ENCODE results near the gene ATP6V1F.

Gene ATP6V1F

DNA sequence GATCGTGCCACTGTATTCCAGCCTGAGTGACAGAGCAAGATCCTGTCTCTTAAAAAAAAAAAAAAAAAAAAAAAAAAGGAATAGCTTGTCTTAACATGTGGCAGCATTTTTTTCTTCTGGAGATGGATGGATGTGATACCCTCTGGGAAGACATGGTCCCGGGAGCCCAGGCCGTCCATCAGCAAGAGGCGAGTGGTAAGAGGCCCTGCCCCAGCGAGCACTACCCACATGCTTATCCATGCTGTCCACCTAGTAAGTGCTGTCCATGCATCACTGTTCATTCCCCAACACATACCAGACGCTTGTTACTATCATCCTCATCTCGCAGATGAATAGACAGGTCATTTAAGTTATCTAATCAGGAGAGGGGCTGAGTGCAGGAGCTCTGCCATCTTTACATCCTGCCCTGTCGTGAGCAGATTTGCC, 12.9 kb downstream of the ATP6V1F start:
- peaks cover 0 to 8% of the 10 kb centered on the region in 2 donors for H3K4me1 ChIP-seq (ENCODE audit: control insufficient read depth in 1 of 2, insufficient read depth in 2 of 2, low read length in 2 of 2)
- no peak overlapping the region for H3K27ac ChIP-seq (ENCODE audit: low read length)
- H3K27me3 ChIP-seq (ENCODE audit: low read depth, low read length), result no peaks in the 10 kb centered on the region
- no peak overlapping the region for H3K4me3 ChIP-seq (ENCODE audit: low read depth in 1 of 2, low read length in 2 of 2)
- no peaks in the 10 kb centered on the region for H3K36me3 ChIP-seq (ENCODE audit: control insufficient read depth in 1 of 2, insufficient read depth in 2 of 2, low read length in 2 of 2)
- no peaks in the 10 kb centered on the region for H3K9me3 ChIP-seq (ENCODE audit: control insufficient read depth in 1 of 2, low read length in 2 of 2)

GRCh38 chr7:128876127-128876526, 13.5 kb downstream of the ATP6V1F start:
- no peaks in the 10 kb centered on the region for H3K36me3 ChIP-seq (ENCODE audit: control insufficient read depth in 1 of 2, insufficient read depth in 2 of 2, low read length in 2 of 2)
- H3K27me3 ChIP-seq (ENCODE audit: low read depth, low read length), result no peaks in the 10 kb centered on the region
- H3K4me1 ChIP-seq (ENCODE audit: control insufficient read depth in 1 of 2, insufficient read depth in 2 of 2, low read length in 2 of 2), result peaks cover 0 to 7% of the 10 kb centered on the region in 2 donors
- no peaks in the 10 kb centered on the region for H3K9me3 ChIP-seq (ENCODE audit: control insufficient read depth in 1 of 2, low read length in 2 of 2)
- no peak overlapping the region for H3K27ac ChIP-seq (ENCODE audit: low read length)
- H3K4me3 ChIP-seq (ENCODE audit: low read depth in 1 of 2, low read length in 2 of 2), result no peak overlapping the region

- no peaks in the 10 kb centered on the region for H3K36me3 ChIP-seq (ENCODE audit: control insufficient read depth in 1 of 2, insufficient read depth in 2 of 2, low read length in 2 of 2)
- no peaks in the 10 kb centered on the region for H3K27me3 ChIP-seq (ENCODE audit: low read depth, low read length)
- peaks cover 0 to 7% of the 10 kb centered on the region in 2 donors for H3K4me1 ChIP-seq (ENCODE audit: control insufficient read depth in 1 of 2, insufficient read depth in 2 of 2, low read length in 2 of 2)
- no peaks in the 10 kb centered on the region for H3K9me3 ChIP-seq (ENCODE audit: control insufficient read depth in 1 of 2, low read length in 2 of 2)
- H3K4me3 ChIP-seq (ENCODE audit: low read depth in 1 of 2, low read length in 2 of 2), result no peak overlapping the region
- no peak overlapping the region for H3K27ac ChIP-seq (ENCODE audit: low read length)
These were observed 13.9 kb downstream of the ATP6V1F start for GRCh38 chr7:128876586-128876977.

- Histone ChIP-seq H3K36me3 (ENCODE audit: control insufficient read depth in 1 of 2, insufficient read depth in 2 of 2, low read length in 2 of 2) (no peaks in the 10 kb centered on the region), H3K4me3 (ENCODE audit: low read depth in 1 of 2, low read length in 2 of 2) (no peak overlapping the region), H3K27ac (ENCODE audit: low read length) (no peak overlapping the region), H3K4me1 (ENCODE audit: control insufficient read depth in 1 of 2, insufficient read depth in 2 of 2, low read length in 2 of 2) (peaks cover 0 to 7% of the 10 kb centered on the region in 2 donors), H3K9me3 (ENCODE audit: control insufficient read depth in 1 of 2, low read length in 2 of 2) (no peaks in the 10 kb centered on the region), H3K27me3 (ENCODE audit: low read depth, low read length) (no peaks in the 10 kb centered on the region)
These were observed 14.5 kb downstream of the ATP6V1F start for GRCh38 chr7:128876978-128877755.

DNA sequence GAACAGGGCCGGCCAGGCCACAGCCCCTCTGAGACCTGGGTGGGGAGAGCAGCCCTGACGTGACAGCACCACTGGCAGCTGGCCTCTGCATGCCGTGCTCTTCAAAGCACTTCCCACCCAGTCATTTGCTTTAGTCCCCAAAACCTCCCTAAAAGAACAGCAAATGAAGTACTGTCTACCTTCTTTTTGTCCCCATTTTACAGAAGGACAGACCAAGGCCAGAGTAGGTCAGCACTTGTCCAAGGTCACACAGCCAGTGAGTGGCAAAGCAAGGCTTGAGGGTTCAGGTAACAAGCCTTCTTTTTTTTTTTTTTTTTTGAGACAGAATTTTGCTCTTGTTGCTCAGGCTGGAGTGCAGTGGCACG, 15.1 kb downstream of the ATP6V1F start:
- no peaks in the 10 kb centered on the region for H3K36me3 ChIP-seq (ENCODE audit: control insufficient read depth in 1 of 2, insufficient read depth in 2 of 2, low read length in 2 of 2)
- no peak overlapping the region for H3K27ac ChIP-seq (ENCODE audit: low read length)
- H3K27me3 ChIP-seq (ENCODE audit: low read depth, low read length), result no peaks in the 10 kb centered on the region
- peaks cover 0 to 7% of the 10 kb centered on the region in 2 donors for H3K4me1 ChIP-seq (ENCODE audit: control insufficient read depth in 1 of 2, insufficient read depth in 2 of 2, low read length in 2 of 2)
- no peaks in the 10 kb centered on the region for H3K9me3 ChIP-seq (ENCODE audit: control insufficient read depth in 1 of 2, low read length in 2 of 2)
- H3K4me3 ChIP-seq (ENCODE audit: low read depth in 1 of 2, low read length in 2 of 2), result no peak overlapping the region

DNA sequence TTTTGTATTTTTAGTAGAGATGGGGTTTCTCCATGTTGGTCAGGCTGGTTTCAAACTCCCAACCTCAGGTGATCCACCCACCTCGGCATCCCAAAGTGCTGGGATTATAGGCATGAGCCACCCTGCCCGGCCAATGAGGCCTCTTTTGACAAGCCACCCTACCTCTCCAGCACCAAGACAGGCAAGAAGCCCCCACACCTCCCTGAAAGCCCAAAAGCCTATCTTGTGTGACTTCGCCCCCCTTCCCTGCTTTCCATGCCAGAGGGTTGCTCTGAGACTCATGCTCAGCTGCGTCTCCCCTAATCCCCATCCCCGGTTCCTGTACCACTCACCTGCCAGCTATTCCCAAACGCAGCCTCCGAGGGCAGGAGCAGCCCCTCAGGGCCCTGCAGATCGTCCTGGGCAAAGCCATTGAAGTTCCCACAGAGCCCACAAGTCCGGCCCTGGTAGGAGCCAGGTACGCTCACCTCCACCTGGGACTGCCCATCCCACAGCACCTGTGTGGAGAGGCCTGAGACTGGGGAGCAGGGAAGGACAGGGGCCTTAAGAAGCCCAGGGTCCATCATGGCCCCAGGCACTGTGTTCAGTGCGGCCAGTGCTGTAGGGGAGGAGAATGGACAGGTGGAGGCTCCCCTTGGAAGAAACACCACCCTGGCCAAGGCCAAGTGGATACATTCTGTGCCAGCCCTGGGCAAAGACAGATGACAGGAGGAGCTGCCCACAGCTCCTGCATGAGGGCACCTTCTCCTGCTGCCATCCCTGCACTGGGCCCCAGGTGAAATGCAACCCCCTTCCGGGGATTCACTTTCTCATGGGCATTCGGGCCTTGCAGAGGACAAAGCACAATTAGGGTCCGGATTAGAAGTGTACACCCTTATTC, 15.8 kb downstream of the ATP6V1F start:
- Histone ChIP-seq H3K36me3 (ENCODE audit: control insufficient read depth in 1 of 2, insufficient read depth in 2 of 2, low read length in 2 of 2) (no peaks in the 10 kb centered on the region), H3K27me3 (ENCODE audit: low read depth, low read length) (no peaks in the 10 kb centered on the region), H3K9me3 (ENCODE audit: control insufficient read depth in 1 of 2, low read length in 2 of 2) (no peaks in the 10 kb centered on the region), H3K27ac (ENCODE audit: low read length) (no peak overlapping the region), H3K4me3 (ENCODE audit: low read depth in 1 of 2, low read length in 2 of 2) (no peak overlapping the region), H3K4me1 (ENCODE audit: control insufficient read depth in 1 of 2, insufficient read depth in 2 of 2, low read length in 2 of 2) (peaks cover 0 to 7% of the 10 kb centered on the region in 2 donors)

- Histone ChIP-seq H3K27me3 (ENCODE audit: low read depth, low read length) (no peaks in the 10 kb centered on the region), H3K36me3 (ENCODE audit: control insufficient read depth in 1 of 2, insufficient read depth in 2 of 2, low read length in 2 of 2) (no peaks in the 10 kb centered on the region), H3K4me3 (ENCODE audit: low read depth in 1 of 2, low read length in 2 of 2) (no peak overlapping the region)
These were observed 16.8 kb downstream of the ATP6V1F start for GRCh38 chr7:128879461-128879938.

DNA sequence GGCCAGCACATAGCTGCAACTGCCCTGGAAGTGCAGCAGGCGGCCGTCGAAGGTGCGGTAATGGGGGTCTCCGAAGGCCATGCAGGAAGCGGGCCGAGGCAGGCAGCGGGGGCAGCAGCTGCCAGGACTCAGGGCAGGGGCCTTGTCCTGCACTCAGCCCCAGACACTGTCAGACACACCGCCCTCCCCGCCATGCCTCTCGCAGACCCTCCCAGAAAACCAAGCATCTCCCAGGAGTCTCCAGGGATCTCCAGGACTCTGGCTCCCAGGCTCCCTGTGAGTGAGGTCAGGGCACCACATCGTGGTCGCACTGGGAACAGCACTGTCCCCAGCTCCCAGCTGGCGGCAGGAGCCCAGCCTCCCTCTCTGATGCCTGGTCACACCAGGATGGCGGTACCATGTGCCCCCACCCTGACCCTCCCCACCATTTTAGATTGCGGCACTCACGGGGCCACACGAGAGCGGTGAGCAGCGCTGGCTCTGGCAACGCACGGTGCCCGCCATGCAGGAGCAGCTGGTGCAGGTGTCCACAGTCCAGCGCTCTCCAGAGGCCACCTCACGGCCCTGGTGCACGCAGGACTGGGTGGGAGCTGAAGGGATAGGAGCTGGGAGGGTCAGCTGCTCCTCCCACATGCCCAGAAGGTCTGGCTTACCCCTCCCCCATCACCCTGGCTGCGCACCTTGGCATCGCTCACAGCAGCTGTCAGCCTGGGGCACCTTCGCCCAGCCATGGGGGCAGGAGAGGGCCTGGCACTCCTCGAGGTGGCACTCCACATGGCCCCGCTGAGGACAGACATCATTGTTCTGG, 17.5 kb downstream of the ATP6V1F start:
- no peaks in the 10 kb centered on the region for H3K36me3 ChIP-seq (ENCODE audit: control insufficient read depth in 1 of 2, insufficient read depth in 2 of 2, low read length in 2 of 2)
- H3K9me3 ChIP-seq (ENCODE audit: control insufficient read depth in 1 of 2, low read length in 2 of 2), result no peaks in the 10 kb centered on the region
- no peak overlapping the region for H3K27ac ChIP-seq (ENCODE audit: low read length)
- H3K4me1 ChIP-seq (ENCODE audit: control insufficient read depth in 1 of 2, insufficient read depth in 2 of 2, low read length in 2 of 2), result peaks cover 0 to 7% of the 10 kb centered on the region in 2 donors
- H3K4me3 ChIP-seq (ENCODE audit: low read depth in 1 of 2, low read length in 2 of 2), result no peak overlapping the region
- no peaks in the 10 kb centered on the region for H3K27me3 ChIP-seq (ENCODE audit: low read depth, low read length)

More at GRCh38 chr7:128879461-128879938, 16.8 kb downstream of the ATP6V1F start:
- Histone ChIP-seq H3K9me3 (ENCODE audit: control insufficient read depth in 1 of 2, low read length in 2 of 2) (no peaks in the 10 kb centered on the region), H3K27ac (ENCODE audit: low read length) (no peak overlapping the region), H3K4me1 (ENCODE audit: control insufficient read depth in 1 of 2, insufficient read depth in 2 of 2, low read length in 2 of 2) (peaks cover 0 to 7% of the 10 kb centered on the region in 2 donors)

DNA sequence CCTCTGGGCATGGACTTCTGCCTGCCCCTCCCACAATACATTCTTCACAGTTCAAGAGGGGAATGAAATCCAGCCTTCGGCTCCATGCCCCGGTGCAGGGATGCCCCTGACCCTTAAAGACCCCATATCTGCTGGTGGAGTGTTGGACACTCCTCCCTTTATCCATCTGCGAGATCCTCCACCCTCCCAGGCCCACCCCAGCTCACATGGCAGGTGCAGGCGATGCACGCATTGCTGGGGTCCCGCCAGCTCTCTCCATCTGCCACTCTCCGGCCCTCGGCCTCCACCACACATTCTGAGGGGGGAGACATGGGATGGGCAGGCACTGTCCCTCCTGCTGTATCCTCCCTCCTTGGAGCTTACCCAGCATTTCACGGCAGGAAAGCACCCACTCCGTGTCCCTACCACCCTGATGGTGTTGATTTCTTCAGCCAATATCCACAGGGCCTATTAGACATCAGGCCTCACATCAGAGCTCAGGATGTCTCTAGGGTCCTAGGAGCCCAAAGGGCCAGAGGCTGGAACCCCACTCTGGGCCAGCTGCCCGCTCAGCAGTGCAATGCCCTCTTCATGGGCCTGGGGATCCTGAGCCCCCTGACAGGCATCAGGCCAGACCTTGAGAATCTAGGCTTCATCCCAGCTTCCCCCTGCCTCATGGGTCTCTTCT, 18.3 kb downstream of the ATP6V1F start:
- Histone ChIP-seq H3K36me3 (ENCODE audit: control insufficient read depth in 1 of 2, insufficient read depth in 2 of 2, low read length in 2 of 2) (no peaks in the 10 kb centered on the region), H3K4me1 (ENCODE audit: control insufficient read depth in 1 of 2, insufficient read depth in 2 of 2, low read length in 2 of 2) (peaks cover 0 to 7% of the 10 kb centered on the region in 2 donors), H3K4me3 (ENCODE audit: low read depth in 1 of 2, low read length in 2 of 2) (no peak overlapping the region), H3K9me3 (ENCODE audit: control insufficient read depth in 1 of 2, low read length in 2 of 2) (no peaks in the 10 kb centered on the region), H3K27me3 (ENCODE audit: low read depth, low read length) (no peaks in the 10 kb centered on the region), H3K27ac (ENCODE audit: low read length) (no peak overlapping the region)

DNA sequence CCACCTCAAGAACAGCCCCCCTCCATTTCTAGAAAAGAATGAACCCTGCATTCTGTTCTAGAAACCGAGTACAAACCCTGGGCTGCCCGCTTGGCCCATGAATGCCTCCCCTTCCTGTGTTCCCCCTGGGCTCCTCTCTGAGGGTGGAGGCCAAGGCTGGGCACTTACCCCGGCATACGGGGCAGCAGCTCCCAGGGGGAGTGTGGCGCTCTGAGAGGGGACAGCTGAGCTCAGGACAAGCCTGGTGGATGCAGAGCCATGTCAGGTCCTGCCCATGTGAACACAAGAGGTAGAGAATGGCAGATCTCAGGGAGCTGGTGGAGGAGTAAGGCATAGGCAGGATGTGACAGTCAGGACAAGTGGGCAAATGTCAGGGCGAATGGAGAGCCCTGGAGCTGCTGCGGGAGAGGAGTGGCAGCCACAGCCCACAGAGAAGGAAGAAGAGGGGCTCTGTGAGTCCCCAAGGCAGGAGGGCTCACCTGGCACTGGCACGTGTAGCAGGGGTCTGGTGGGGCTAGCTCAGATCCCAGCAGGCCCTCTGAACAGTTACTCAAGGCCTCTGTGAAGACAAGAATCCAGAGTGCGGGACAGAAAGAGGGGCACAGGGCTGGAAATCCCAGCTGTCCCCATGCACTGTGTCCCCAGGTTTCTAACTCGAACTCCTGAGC, 18.9 kb downstream of the ATP6V1F start:
- Histone ChIP-seq H3K27ac (ENCODE audit: low read length) (no peak overlapping the region), H3K4me3 (ENCODE audit: low read depth in 1 of 2, low read length in 2 of 2) (no peak overlapping the region), H3K4me1 (ENCODE audit: control insufficient read depth in 1 of 2, insufficient read depth in 2 of 2, low read length in 2 of 2) (peaks cover 0 to 7% of the 10 kb centered on the region in 2 donors), H3K9me3 (ENCODE audit: control insufficient read depth in 1 of 2, low read length in 2 of 2) (no peaks in the 10 kb centered on the region), H3K36me3 (ENCODE audit: control insufficient read depth in 1 of 2, insufficient read depth in 2 of 2, low read length in 2 of 2) (no peaks in the 10 kb centered on the region), H3K27me3 (ENCODE audit: low read depth, low read length) (no peaks in the 10 kb centered on the region)

All from muscle layer of duodenum (tissue), 2 donors.